ENCODE measurements around the gene ZNF483.
"Not testable (repeated sequence)": the region's sequence is repeated elsewhere in the genome, so short reads cannot be mapped to it uniquely, and the experiment has no call there.

Gene ZNF483

DNA sequence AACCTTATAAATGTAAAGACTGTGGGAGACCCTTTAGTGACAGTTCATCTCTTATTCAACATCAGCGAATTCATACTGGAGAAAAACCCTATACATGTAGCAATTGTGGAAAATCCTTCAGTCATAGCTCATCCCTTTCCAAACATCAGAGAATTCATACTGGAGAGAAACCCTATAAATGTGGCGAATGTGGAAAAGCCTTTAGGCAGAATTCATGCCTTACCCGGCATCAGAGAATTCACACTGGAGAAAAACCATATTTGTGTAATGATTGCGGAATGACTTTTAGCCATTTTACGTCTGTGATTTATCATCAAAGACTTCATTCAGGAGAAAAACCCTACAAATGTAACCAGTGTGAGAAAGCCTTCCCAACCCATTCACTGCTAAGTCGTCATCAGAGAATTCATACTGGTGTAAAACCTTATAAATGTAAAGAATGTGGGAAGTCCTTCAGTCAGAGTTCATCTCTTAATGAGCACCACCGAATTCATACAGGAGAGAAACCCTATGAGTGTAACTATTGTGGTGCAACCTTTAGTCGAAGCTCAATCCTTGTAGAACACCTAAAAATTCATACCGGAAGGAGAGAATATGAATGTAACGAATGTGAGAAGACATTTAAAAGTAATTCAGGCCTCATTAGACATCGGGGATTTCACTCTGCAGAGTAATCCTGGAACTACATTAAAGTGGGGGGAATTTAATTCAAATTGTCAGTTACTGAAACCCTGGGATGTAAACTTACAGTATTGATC is 17.7 kb downstream of the ZNF483 start:
- DNase-seq (ENCODE audit: low spot score) = no peak

DNA sequence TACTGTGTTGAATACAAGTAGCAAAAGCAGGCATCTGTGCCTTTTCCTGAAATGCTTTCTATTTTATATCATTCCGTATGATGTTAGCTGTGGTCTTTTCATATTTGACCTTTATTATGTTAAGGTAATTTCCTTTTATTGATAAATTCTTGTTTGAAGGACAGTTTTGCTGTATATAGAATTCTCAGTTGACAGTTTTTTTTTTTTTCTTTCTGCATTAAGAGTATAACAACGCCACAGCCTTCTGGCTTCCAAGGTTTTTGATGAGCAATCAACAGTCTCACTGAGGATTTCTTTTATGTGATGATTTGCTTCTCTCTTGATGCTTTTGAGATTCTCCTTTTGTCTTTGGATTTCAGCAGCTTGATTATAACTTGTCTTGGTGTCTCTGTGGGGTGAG is 23.6 kb downstream of the ZNF483 start:
- DNase-seq (ENCODE audit: low spot score) = no peak

- DNase-seq (ENCODE audit: low spot score) = not testable (repeated sequence)
These were observed 30.4 kb downstream of the ZNF483 start for GRCh38 chr9:111555425-111555824.

DNA sequence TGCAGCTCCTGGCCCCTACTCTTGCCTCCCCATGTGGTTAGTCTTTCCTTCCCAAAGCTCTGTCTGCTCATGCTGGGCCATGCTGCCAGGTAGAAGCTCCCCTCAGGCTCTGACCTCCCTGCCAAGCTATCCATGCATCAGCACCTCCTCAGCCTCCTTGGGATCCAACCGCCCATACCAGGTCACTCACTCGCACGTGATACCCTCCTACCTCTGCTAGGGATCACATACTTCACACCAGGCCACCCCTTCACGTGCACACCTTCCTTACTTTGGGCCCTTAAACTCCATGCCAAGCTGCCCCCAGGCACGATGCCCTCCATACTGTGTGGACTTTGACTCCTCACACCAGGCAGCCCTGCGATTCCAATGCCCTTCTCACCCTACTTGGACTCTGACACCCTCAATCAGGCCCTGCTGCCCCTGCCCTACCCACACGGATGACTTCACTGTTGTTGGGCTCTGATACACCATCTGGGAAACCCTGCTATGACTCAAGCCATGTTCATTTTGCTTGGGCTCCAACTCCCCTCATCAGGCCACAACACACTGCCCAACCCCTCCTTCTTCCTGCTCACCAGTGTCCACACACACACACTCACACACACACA is 34.1 kb downstream of the ZNF483 start:
- DNase-seq (ENCODE audit: low spot score) = no peak

DNA sequence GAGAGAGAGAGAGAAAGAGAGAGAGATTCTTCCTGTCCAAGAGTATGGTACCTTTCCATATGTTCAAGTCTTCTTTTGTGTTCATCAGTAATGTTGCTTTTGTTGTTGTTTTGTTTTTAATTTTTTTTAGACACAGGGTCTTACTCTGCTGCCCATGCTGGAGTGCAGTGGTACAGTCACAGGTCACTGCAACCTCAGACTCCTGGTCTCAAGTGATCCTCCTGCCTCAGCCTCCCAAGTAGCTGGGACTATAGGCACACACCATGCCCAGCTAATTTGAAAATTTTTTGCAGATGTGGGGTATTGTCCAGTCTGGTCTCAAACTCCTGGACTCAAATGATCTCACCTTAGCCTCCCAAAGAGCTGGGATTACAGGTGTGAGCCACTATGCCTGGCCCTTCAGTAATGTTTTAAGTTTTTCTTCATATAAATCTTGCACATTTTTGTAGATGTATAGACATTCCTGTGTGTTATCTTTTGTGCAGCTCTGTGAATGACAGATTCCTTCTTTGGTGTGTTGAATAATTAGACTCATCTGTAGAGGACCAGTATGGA is 36.3 kb downstream of the ZNF483 start:
- no peak for DNase-seq (ENCODE audit: low spot score)

GRCh38 chr9:111566234-111566633 is 41.3 kb downstream of the ZNF483 start:
- DNase-seq (ENCODE audit: low spot score) = no peak

- not testable (repeated sequence) for DNase-seq (ENCODE audit: low spot score)
These were observed 43.1 kb downstream of the ZNF483 start for GRCh38 chr9:111568127-111568526.

DNA sequence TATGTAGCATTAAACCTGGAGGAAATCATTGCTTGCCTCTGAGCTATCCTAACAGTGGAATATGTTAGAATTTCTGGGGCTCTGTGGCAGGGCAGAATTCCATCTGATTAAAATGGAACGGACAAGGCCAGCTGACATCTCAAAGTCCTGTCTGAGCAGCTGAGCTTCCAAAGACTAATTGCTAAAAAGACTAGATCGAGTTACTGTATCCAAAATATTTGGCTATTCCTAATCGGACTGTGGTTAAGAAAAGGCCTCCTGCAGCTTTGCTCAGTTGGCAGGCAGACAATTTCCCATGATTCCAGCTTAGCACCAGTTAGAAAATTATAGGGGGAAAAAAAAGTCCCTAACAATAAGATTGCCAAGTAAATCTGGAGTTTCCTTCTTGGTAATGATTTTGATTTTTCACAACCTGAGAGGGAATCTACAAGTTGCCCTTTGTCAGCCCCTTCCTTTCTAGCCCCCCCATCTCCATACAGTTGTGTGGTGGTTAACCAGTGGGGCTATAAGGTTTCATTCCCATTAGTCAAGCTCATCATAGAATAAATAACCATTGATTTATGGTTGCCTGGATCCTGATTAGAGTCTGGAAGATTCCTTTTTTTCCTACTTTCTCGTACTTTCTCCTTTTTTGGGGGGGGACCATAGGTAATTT is 48.1 kb downstream of the ZNF483 start:
- no peak for DNase-seq (ENCODE audit: low spot score)

GRCh38 chr9:111582888-111583287 is 57.9 kb downstream of the ZNF483 start:
- DNase-seq (ENCODE audit: low spot score) = no peak

GRCh38 chr9:111586378-111586777 is 61.4 kb downstream of the ZNF483 start:
- DNase-seq (ENCODE audit: low spot score) = no peak

DNA sequence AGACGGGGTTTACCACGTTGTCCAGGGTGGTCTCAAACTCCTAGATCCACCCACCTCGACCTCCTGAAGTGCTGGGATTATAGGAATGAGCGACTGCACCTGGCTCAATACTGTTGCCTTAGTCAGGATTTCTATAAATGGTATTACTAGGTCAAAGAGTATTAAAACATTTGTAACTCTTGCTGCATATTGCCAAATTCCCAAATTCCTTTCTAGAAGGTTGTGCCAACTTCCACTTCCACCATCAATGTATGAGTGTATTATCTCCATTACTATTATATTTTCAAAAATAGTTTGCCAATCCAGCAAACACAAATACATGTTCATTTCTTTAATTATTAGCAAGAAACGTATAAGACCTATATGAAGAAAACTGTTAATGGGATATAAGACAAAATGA is 63.9 kb downstream of the ZNF483 start:
- no peak for DNase-seq (ENCODE audit: low spot score)

- peak; percentile 46 for DNase-seq (ENCODE audit: low spot score)
These were observed 73.1 kb downstream of the ZNF483 start for GRCh38 chr9:111597852-111598732.

- DNase-seq (ENCODE audit: low spot score) = no peak
These were observed 73.7 kb downstream of the ZNF483 start for GRCh38 chr9:111598733-111599091.

GRCh38 chr9:111599092-111599954 is 74.3 kb downstream of the ZNF483 start, which contains the start of gene PTGR1:
Gene PTGR1, minus strand, starts transcription at chr9:111599647. Its CDS starts 2,225 bp downstream, at chr9:111597422.
- DNase-seq (ENCODE audit: low spot score) = no peak

- no peak for DNase-seq (ENCODE audit: low spot score)
These were observed 75.0 kb downstream of the ZNF483 start for GRCh38 chr9:111599955-111600343.

- no peak for DNase-seq (ENCODE audit: low spot score)
These were observed 76.4 kb downstream of the ZNF483 start for GRCh38 chr9:111601237-111602018.

GRCh38 chr9:111603041-111603440 is 78.1 kb downstream of the ZNF483 start:
- DNase-seq (ENCODE audit: low spot score) = no peak

- DNase-seq (ENCODE audit: low spot score) = no peak
These were observed 79.2 kb downstream of the ZNF483 start for GRCh38 chr9:111604054-111604615.

- DNase-seq (ENCODE audit: low spot score) = no peak
These were observed 80.1 kb downstream of the ZNF483 start for GRCh38 chr9:111605041-111605559.

DNA sequence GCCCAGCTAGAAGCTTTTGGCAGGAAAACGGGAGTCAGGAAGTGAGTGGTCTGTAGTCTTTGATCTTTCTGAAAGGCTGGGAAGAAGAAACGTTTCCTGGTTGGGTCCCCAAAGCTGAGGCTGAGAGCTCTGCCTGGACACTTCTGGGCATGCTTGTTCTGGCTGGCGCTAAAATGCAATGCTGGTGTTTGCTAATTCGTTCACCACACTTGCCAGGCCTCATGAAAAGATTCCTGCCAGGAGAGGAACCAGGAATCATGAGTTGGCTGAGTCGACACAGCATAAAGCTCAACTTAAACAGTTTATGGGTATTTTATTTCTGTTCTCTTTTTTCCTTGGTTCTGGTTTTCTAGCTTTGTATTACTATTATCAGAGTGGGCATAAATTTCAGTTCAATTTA is 85.2 kb downstream of the ZNF483 start:
- DNase-seq (ENCODE audit: low spot score) = no peak

Data from hematopoietic multipotent progenitor cell treated with erythropoietin and hydrocortisone succinate and interleukin-3 and kit ligand, for 17 days (in vitro differentiated cells).